K562 (cell line): ENCODE results near the gene PPAT. TPM values are rescaled to one million over a fixed set of nuclear protein-coding genes. Genes with fewer than 3 reads are reported as not detected.
A peak's percentile ranks its signal among the peaks of the same experiment; 100 is the strongest.
"Not testable (repeated sequence)": the region's sequence is repeated elsewhere in the genome, so short reads cannot be mapped to it uniquely, and the experiment has no call there.

Source experiments
- ATAC-seq: fragments of 200-7000 bp; cut with Tn5 transposase; 3 replicates; pipeline ENCODE4 v1.9.1; 2020; ENCODE audit warnings: moderate library complexity
- BruUV-seq: library from RNA; stranded (reverse); fragments of 400-500 nt; replicated peaks from 2 replicates; lab custom pipeline; 2021; lab: Mats Ljungman, UMichigan
- CTCF ChIA-PET: fragments of 300-600 bp; formaldehyde crosslinking; extraction: SDS; loops from one replicate; lab custom pipeline; 2021; ENCODE audit warnings: low intra/inter-chr PET ratio; lab: Yijun Ruan, JAX
- POLR2A ChIA-PET: fragments of 300-600, 350-650 bp; sonication (Branson Sonifier 250); formaldehyde crosslinking; extraction: SDS; loops from one replicate; lab custom pipeline; 2021; ENCODE audit warnings: antibody characterized with exemption, inconsistent platforms; lab: Yijun Ruan, JAX
- DNase-seq, 4 experiments: peaks; one replicate each; pipeline versions ENCODE4 v3.0.0 to v3.0.0-alpha.2; 2011 to 2018; ENCODE audit warnings: low spot score in 3 of 4, mixed read lengths in 3 of 4; ENCODE audit errors: extremely low read depth in 1 of 4
- FAIRE-seq: peaks from 2 replicates; lab custom pipeline; 2011; peaks lifted over from hg19 to GRCh38; lab: Jason Lieb, UNC
- H2AFZ ChIP-seq: 2 replicates; pipeline ENCODE4 v1.6.0; 2011; ENCODE audit warnings: low read depth, low read length, control low read depth, inconsistent platforms
- H3K27ac ChIP-seq: fragments of 200-600 bp; 3 replicates; pipeline ENCODE4 v1.8.0; 2011; ENCODE audit warnings: low read depth, mild to moderate bottlenecking, control low read depth, inconsistent platforms, low read length, moderate library complexity, mixed read lengths; ENCODE audit errors: extremely low read depth
- H3K27me3 ChIP-seq, 2 experiments: fragments of 300-600 bp in 1 of 2; 2 replicates in 1 of 2; 3 replicates in 1 of 2; pipeline versions ENCODE4 v1.6.0 to v1.8.0; 2011; ENCODE audit warnings: inconsistent platforms in 2 of 2, low read length in 2 of 2, mild to moderate bottlenecking in 1 of 2, mixed read lengths in 1 of 2, moderate library complexity in 1 of 2; ENCODE audit not compliant: control insufficient read depth in 2 of 2, insufficient read depth in 2 of 2
- H3K36me3 ChIP-seq: fragments of 300-600 bp; 3 replicates; pipeline ENCODE4 v1.8.0; 2011; ENCODE audit warnings: mild to moderate bottlenecking, low read length, inconsistent platforms; ENCODE audit not compliant: control insufficient read depth, insufficient read depth
- H3K4me1 ChIP-seq, 2 experiments: fragments of 200-600 bp in 1 of 2; replicated peaks in 1 of 2; 2 replicates in 1 of 2; 3 replicates in 1 of 2; pipeline versions ENCODE4 v1.5.1 to v1.8.0; 2011; ENCODE audit warnings: inconsistent platforms in 2 of 2, low read length in 2 of 2, mild to moderate bottlenecking in 1 of 2, mixed read lengths in 1 of 2, moderate library complexity in 1 of 2; ENCODE audit not compliant: control insufficient read depth in 2 of 2, insufficient read depth in 2 of 2
- H3K4me2 ChIP-seq: 2 replicates; pipeline ENCODE4 v1.6.1; 2011; ENCODE audit warnings: low read length, control low read depth, inconsistent platforms, mixed read lengths; ENCODE audit not compliant: insufficient read depth
- H3K4me3 ChIP-seq: fragments of 200-600 bp; sonication (generic), shearing (Covaris generic); 2 replicates; pipeline ENCODE4 v1.5.1; 2016; ENCODE audit warnings: control low read depth, inconsistent platforms
- H3K79me2 ChIP-seq: fragments of 200-600 bp; 3 replicates; pipeline ENCODE4 v1.8.0; 2011; ENCODE audit warnings: low read length, inconsistent platforms; ENCODE audit not compliant: control insufficient read depth, insufficient read depth
- H3K9ac ChIP-seq, 2 experiments: 2 replicates each; pipeline versions ENCODE4 v1.6.0 to v1.6.1; 2011; ENCODE audit warnings: low read depth in 2 of 2, low read length in 2 of 2, control low read depth in 1 of 2, inconsistent platforms in 1 of 2, mild to moderate bottlenecking in 1 of 2, mixed read lengths in 1 of 2; ENCODE audit not compliant: insufficient read depth in 1 of 2
- H3K9me1 ChIP-seq: one replicate; pipeline ENCODE4 v1.6.0; 2011; ENCODE audit warnings: inconsistent platforms, mild to moderate bottlenecking, low read length, moderate library complexity; ENCODE audit not compliant: control insufficient read depth, insufficient read depth
- H3K9me3 ChIP-seq: replicated peaks from 2 replicates; pipeline ENCODE4 v1.5.1; 2011; ENCODE audit warnings: low read depth, low read length, inconsistent platforms; ENCODE audit not compliant: control insufficient read depth, insufficient read depth
- H4K20me1 ChIP-seq: replicated peaks from 2 replicates; pipeline ENCODE4 v1.6.1; 2011; ENCODE audit warnings: low read length, inconsistent platforms, mixed read lengths; ENCODE audit not compliant: control insufficient read depth, insufficient read depth
- MAFG ChIP-seq: fragments of 450-650 bp; conservative IDR thresholded peaks from 2 replicates; pipeline ENCODE4 v1.6.1; 2016; ENCODE audit warnings: missing genetic modification characterization, missing compliant biosample characterization
- POLR2A ChIP-seq: fragments of 450-650 bp; conservative IDR thresholded peaks from 2 replicates; pipeline ENCODE4 v1.6.1; 2016
- RBM25 ChIP-seq: fragments of 200-400 bp; formaldehyde crosslinking; IDR thresholded peaks from 2 replicates; pipeline ENCODE4 v1.6.1; 2018; ENCODE audit warnings: low read length, low read depth, moderate library complexity; ENCODE audit not compliant: severe bottlenecking
- SUPT5H ChIP-seq: fragments of 450-650 bp; IDR thresholded peaks from 2 replicates; pipeline ENCODE4 v1.6.1; 2016
- ZNF146 ChIP-seq: IDR thresholded peaks from one replicate; pipeline ENCODE4 v1.6.1; 2018; ENCODE audit warnings: missing compliant biosample characterization; ENCODE audit not compliant: unreplicated experiment
- WGBS: fragments of 100-300 bp; shearing (Covaris generic); methylation state at CpG from one replicate; pipeline ENCODE4 v1.1.6; 2016; ENCODE audit warnings: low coverage, mixed read lengths; ENCODE audit not compliant: insufficient coverage; ENCODE audit errors: missing lambda C conversion rate; 5-methylcytosine and 5-hydroxymethylcytosine counted together
- in situ Hi-C: fragments of 300-500 bp; cut with MboI; formaldehyde crosslinking; loops from 4 replicates; pipeline ENCODE4 v1.15.0; 2018; ENCODE audit warnings: inconsistent platforms, mixed read lengths
- intact Hi-C: fragments of 100-400 bp; cut with micrococcal nuclease; formaldehyde crosslinking; loops from 2 replicates; pipeline ENCODE4 v1.14.2; 2022
- polyA plus RNA-seq, 8 experiments: library from polyadenylated mRNA; depleted of rRNA in 4 of 8; stranded (reverse) in 5 of 8; unstranded in 3 of 8; fragments of >200 nt; fragmentation: Nextera tagmentation in 2 of 8; fragmentation: Illumina TruSeq in 1 of 8; extraction: Ambion mirVana in 2 of 8; extraction: Trizol in 1 of 8; gene quantifications; 2 replicates each; pipeline versions ENCODE4 v1.2.1 to v1.2.3, GENCODE V29; 2011 to 2014; ENCODE audit warnings: inconsistent platforms in 1 of 8, missing spikeins in 1 of 8
- total RNA-seq, 7 experiments: library from RNA; depleted of rRNA in 6 of 7; stranded (reverse); fragments of >200 nt in 6 of 7; fragmentation: Illumina TruSeq in 2 of 7; extraction: Trizol in 2 of 7; gene quantifications; 2 replicates each; pipeline versions ENCODE4 v1.2.1 to v1.2.3, GENCODE V29; 2011 to 2021; ENCODE audit warnings: low replicate concordance in 1 of 7
- TF ChIP-seq, protein P1 (sequence below): fragments of 250-450 bp; sonication (Bioruptor Pico); IDR thresholded peaks from 2 replicates; pipeline ENCODE4 v1.8.0; 2022; ENCODE audit warnings: inconsistent platforms
- TF ChIP-seq, protein P2 (sequence below), 2 experiments: fragments of 450-650 bp in 1 of 2; sonication (generic) in 1 of 2; formaldehyde crosslinking in 1 of 2; IDR thresholded peaks in 1 of 2; conservative IDR thresholded peaks in 1 of 2; 2 replicates each; pipeline versions ENCODE4 v1.6.1 to v1.8.1; 2016 to 2023; ENCODE audit warnings: mild to moderate bottlenecking in 2 of 2, moderate library complexity in 2 of 2, inconsistent platforms in 1 of 2, missing genetic modification reagents in 1 of 2

The PPAT gene
- total and polyA plus RNA-seq, 9 of the 15 experiments (the other 6 are each of a cell fraction or from before 2014, with no cell fraction given) = 36.2 to 75.8 (median 55.5) TPM

DNA sequence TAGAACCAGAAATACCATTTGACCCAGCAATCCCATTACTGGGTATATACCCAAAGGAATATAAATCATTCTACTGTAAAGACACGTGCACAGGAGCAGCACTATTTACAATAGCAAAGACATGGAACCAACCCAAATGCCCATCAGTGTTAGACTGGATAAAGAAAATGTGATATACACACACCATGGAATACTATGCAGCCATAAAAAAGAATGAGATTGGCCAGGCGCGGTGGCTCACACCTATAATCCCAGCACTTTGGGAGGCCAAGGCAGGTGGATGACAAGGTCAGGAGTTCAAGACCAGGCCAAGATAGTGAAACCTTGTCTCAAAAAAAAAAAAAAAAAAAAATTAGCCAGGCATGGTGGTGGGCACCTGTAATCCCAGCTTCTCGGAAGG lies 14.1 kb upstream of the PPAT start:
- 88% methylated on average over 3 of the region's 4 CpGs for WGBS
- H3K9me3 ChIP-seq, H3K9ac ChIP-seq, ATAC-seq, H2AFZ ChIP-seq, H3K27me3 ChIP-seq, DNase-seq, BruUV-seq, FAIRE-seq, H3K4me3 ChIP-seq, H3K4me1 ChIP-seq, H3K9me1 ChIP-seq, H4K20me1 ChIP-seq, intact Hi-C loops, H3K4me2 ChIP-seq, CTCF ChIA-PET, in situ Hi-C loops, H3K27ac ChIP-seq: not testable (repeated sequence)
- Histone ChIP-seq H3K79me2 (peaks cover 40% of the 10 kb centered on the region), H3K36me3 (peaks cover 96% of the 10 kb centered on the region)
- TF ChIP-seq POLR2A (peak; percentile 58; the same call in 1 of the 2 replicates), RBM25 (peak; percentile 12), SUPT5H (0 out of 2 replicates have a peak, but pooled peaks have one; percentile 28), ZNF146 (CRISPR knock-in tag) (peak; percentile 82)
- POLR2A ChIA-PET = interaction anchor here (1.0 kb wide), 1 partner anchor 17 kb away, joined by 3 read pairs; no protein-coding TSS in a partner anchor

DNA sequence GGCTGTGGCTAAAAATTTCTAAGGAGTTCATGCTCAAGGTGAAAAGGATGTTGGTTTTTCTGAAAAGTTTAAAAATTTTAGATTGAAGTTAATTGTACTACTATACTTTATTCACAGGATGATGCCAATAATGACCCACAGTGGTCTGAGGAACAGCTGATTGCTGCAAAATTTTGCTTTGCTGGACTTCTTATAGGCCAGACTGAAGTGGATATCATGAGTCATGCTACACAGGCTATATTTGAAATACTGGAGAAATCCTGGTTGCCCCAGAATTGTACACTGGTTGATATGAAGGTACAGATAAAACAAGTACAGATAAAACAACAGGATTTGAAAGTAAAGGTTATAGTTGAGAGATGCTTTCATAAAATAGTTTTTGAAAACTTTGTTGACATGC lies 12.9 kb upstream of the PPAT start:
- no peak overlapping the region for H3K27ac ChIP-seq
- no peak for DNase-seq
- H3K4me3 ChIP-seq = no peak overlapping the region
- BruUV-seq = no TSS peak
- H3K36me3 ChIP-seq = peaks cover 96% of the 10 kb centered on the region
- H2AFZ ChIP-seq = no peak overlapping the region
- ChIA-PET POLR2A (interaction anchor here (0.8 kb wide), 1 partner anchor 16 kb away, joined by 4 read pairs; no protein-coding TSS in a partner anchor), CTCF (interaction anchor here (0.7 kb wide), 1 partner anchor 102 kb away, joined by 3 read pairs; no protein-coding TSS in a partner anchor)
- H3K9me3 ChIP-seq = no peaks in the 10 kb centered on the region
- no peak overlapping the region for H3K9ac ChIP-seq
- TF ChIP-seq MAFG (tag) = 0 out of 2 replicates have a peak, but pooled peaks have one; percentile 12
- TF ChIP-seq, protein P1, sequence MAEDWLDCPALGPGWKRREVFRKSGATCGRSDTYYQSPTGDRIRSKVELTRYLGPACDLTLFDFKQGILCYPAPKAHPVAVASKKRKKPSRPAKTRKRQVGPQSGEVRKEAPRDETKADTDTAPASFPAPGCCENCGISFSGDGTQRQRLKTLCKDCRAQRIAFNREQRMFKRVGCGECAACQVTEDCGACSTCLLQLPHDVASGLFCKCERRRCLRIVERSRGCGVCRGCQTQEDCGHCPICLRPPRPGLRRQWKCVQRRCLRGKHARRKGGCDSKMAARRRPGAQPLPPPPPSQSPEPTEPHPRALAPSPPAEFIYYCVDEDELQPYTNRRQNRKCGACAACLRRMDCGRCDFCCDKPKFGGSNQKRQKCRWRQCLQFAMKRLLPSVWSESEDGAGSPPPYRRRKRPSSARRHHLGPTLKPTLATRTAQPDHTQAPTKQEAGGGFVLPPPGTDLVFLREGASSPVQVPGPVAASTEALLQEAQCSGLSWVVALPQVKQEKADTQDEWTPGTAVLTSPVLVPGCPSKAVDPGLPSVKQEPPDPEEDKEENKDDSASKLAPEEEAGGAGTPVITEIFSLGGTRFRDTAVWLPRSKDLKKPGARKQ = no peak
- TF ChIP-seq, protein P2, sequence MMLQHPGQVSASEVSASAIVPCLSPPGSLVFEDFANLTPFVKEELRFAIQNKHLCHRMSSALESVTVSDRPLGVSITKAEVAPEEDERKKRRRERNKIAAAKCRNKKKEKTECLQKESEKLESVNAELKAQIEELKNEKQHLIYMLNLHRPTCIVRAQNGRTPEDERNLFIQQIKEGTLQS (IDR thresholded peaks at IDR 0.05) = peak; percentile 26; the same call in 1 of the 2 replicates
- TF ChIP-seq, protein P2 (CRISPR knock-in tag; conservative IDR thresholded peaks at IDR 0.05) = no peak
- no peaks in the 10 kb centered on the region for H3K4me1 ChIP-seq
- in situ Hi-C loops = no loop called here
- intact Hi-C loops = no loop called here
- no peak overlapping the region for H3K4me2 ChIP-seq
- peaks cover 52% of the 10 kb centered on the region for H3K79me2 ChIP-seq
- no peaks in the 10 kb centered on the region for H3K27me3 ChIP-seq
- no peak for ATAC-seq
- H4K20me1 ChIP-seq = no peaks in the 10 kb centered on the region
- FAIRE-seq = no peak
- H3K9me1 ChIP-seq = no peaks in the 10 kb centered on the region
